GM12874 (cell line): ENCODE results near the gene AXL.

Source experiments
- TF ChIP-seq, protein P1 (sequence below): IDR thresholded peaks from 2 replicates; pipeline ENCODE4 v1.5.1; 2011; ENCODE audit warnings: low read depth, mild to moderate bottlenecking, control low read depth, low read length, moderate library complexity; ENCODE audit not compliant: insufficient read depth

The AXL gene

DNA sequence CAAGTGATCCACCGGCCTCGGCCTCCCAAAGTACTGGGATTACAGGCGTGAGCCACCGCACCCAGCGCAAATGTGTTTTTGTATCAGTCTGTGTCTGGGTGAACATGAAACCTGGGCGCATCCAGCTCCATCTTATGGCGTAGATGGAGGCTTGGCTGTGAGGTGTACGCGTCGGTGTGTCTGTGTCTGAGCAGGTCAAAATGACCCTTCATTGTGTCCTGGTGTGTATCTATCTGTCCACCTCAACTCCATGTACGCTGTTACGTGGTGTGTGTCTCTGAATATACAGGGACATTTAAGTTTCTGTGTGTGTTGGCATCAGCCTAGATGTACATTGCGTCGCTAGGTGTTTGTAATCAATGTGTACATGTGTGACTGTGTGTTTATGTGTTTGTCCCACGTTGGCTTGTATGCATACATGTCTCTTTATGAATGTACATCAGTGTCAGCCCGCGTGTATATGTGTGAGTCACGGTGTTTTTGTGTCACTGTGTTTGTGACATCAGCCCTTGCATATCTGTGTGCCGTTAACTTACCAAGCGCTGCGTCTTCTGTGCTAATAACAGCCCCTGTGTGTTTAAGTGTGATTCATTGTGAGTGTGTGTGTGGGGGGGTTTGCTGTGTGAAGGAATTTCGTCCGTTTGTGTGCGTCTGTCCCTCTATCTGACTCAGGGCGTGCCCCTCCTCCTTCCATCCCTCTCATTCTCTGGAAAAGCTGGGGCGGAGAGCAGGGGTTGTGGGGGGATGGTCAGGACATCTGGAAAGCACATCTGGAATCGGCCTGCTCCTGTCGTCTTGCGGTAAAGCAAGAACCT lies 6.4 kb downstream of the AXL start:
- TF ChIP-seq, protein P1, sequence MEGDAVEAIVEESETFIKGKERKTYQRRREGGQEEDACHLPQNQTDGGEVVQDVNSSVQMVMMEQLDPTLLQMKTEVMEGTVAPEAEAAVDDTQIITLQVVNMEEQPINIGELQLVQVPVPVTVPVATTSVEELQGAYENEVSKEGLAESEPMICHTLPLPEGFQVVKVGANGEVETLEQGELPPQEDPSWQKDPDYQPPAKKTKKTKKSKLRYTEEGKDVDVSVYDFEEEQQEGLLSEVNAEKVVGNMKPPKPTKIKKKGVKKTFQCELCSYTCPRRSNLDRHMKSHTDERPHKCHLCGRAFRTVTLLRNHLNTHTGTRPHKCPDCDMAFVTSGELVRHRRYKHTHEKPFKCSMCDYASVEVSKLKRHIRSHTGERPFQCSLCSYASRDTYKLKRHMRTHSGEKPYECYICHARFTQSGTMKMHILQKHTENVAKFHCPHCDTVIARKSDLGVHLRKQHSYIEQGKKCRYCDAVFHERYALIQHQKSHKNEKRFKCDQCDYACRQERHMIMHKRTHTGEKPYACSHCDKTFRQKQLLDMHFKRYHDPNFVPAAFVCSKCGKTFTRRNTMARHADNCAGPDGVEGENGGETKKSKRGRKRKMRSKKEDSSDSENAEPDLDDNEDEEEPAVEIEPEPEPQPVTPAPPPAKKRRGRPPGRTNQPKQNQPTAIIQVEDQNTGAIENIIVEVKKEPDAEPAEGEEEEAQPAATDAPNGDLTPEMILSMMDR: no peak

DNA sequence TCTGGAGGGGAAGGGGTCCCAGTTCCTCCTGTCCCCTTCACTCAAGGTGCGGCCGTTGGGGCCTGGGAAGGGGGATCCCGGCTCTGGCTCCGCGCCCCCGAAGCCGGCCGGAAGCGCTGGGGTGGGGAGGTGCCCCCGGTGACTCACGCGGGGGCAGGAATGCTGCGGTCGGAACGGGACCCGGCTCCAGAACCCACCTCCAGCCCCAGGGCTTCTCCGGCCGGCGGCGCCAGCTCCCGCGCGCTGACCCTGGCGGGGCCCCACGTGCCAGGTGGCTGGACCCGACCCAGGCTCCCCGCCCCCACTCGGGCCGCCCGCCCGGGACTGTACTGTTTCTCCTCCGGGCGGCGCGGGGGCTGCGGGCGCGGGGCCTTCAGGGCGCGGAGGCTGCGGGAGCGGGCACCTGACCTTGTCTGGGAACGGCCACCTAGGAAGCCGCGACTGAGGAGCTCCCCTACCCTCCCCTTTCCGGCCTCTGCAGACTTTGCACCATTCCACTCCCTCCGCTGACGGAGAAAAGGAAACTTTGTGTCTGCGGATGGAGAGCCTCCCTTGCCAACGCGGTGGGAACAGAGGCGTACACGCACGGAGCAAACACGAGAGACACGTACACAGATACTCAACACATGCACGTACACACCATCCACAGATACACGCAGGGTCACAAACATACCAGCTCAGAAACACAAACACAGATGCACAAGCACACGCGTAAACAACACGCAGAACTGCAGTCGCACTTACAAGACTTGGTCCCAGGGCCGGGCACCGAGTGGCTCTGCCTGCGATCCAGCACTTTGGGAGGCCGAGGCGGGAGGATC lies 7.2 kb downstream of the AXL start:
- TF ChIP-seq, protein P1: no peak

DNA sequence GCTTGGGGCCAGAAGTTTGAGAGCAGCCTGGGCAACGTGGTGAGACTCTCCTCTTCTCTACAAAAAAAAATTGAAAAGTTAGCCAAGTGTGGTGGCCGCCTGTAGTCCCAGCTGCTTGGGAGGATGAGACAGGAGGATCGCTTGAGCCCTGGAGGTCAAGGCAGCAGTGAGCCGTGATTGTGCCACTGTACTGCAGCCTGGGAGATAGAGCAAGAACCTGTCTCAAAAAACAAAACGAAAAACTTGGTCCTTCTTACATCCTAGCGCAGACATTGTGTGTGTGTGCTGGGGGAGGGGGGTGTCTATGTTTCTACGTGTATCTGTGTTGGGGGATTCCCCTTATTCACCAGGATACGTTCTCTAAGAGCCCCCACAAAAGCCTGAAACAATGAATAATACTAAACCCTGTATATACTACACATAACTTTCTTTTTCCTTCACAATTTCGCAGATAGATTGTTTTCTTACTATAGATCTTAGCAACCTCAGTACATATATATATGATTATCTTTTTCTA lies 7.9 kb downstream of the AXL start:
- TF ChIP-seq, protein P1: no peak

DNA sequence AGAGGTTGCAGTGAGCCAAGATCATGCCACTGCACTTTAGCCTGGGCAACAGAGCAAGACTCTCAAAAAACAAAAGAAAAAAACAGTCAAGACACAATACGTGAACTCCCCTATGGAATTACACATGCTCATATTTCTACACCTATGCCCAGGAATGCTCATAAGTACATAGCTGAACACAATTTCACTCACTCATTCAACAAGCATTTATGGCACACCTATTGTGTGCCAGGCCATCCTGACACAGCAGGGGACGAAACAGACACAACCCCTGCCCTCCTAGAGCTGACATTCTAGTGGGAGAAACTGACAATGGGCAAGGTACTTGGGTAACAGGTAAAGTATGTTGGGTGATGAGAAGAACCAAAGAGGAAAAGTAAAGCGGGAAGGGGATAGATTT lies 9.5 kb downstream of the AXL start:
- TF ChIP-seq, protein P1: no peak

DNA sequence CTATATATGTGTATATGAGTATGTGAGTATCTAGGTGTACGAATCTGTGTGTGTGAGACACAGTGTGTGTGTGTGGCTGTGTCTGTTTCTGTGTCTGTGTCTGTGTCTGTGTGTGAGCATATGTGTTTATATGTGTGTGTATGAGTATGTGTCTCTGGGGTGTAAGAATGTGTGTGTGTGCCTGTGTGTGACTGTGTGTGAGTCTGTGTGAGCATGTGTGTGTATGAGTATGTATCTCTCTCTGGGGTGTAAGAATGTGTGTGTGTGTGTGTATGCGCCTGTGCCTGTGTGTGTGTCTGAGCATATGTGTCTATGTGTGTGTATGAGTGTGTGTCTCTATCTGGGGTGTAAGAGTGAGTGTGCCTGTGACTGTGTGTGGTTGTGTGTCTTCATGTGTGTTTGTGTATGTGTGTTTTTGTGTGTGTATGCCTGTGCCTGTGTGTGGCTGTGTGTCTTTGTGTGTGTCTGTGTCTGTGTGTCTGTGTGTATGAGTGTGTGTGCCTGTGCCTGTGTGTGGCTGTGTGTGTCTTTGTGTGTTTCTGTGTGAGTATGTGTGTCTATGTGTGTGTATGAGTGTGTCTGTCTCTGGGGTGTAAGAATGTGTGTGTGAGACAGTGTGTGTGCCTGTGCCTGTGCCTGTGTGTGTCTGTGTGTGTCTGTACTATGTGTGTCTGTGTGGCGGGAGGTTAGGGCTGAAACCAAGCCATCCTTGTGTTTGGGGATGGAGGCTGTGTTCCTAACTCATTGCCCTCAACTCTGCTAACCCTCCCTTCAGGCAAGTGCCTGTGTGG lies 11.2 kb downstream of the AXL start:
- TF ChIP-seq, protein P1: no peak

DNA sequence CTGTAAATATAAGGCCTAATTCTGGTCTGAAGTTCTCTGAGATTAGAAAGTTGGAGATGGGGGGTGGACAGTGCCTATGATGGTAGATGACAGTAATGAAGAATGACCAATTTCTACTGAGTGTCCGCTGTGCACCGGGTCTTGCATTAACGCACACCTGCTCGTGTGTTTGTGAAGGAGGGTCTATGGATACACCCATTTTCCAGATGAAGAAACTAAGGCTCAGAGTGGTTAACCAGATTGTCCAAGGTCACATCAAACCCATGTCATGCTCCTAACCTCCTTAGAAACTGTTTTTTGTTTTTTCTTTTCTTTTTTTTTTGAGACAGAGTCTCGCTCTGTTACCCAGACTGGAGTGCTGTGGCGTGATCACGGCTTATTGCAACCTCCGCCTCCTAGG lies 13.7 kb downstream of the AXL start:
- TF ChIP-seq, protein P1: no peak
